Muscle of back (tissue), 11 donors: ENCODE measurements around the gene FILIP1. TPM values are rescaled to one million over a fixed set of nuclear protein-coding genes. Genes with fewer than 3 reads are reported as not detected.
"Not testable (repeated sequence)": the region's sequence is repeated elsewhere in the genome, so short reads cannot be mapped to it uniquely, and the experiment has no call there.

Experiments
- DNase-seq, 3 donors: peaks; one replicate each; pipeline versions ENCODE4 v3.0.0 to v3.0.0-alpha.2; 2013
- polyA plus RNA-seq, 10 donors: library from polyadenylated mRNA; unstranded; fragments of 120-200 nt; gene quantifications; one replicate each; pipeline ENCODE4 v1.2.1, GENCODE V29; 2013; ENCODE audit not compliant: insufficient read length in 10 of 10

The FILIP1 gene
- polyA plus RNA-seq, 10 donors, result 25.2 to 64.5 (median 47.6) TPM

GRCh38 chr6:75450903-75451302, 42.7 kb downstream of the FILIP1 start:
- no peak for DNase-seq

DNA sequence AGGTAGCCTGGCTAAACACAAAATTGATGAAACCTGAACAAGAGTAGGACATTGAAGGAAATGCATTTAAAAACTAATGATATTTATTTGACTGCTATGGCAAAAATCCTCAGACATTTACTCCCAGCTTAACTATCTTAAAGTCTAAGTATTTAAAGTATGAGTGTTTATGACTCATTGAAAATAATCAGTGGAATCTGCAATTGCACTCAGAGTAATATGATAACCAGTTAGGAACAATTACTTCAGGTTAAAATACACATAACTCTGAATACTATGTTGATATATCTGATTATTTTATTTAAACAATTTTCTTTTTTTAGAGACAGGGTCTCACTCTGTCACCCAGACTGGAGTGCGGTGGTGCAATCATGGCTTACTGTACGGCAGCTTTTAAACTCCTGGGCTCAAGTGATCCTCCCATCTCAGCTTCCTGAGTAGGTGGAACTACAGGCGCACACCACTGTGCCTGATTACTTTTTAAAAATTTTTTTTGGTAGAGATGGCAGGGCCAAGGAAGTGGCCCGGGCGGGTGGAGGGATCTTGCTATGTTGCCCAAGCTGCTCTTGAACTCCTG, 43.9 kb downstream of the FILIP1 start:
- DNase-seq, result no peak

DNA sequence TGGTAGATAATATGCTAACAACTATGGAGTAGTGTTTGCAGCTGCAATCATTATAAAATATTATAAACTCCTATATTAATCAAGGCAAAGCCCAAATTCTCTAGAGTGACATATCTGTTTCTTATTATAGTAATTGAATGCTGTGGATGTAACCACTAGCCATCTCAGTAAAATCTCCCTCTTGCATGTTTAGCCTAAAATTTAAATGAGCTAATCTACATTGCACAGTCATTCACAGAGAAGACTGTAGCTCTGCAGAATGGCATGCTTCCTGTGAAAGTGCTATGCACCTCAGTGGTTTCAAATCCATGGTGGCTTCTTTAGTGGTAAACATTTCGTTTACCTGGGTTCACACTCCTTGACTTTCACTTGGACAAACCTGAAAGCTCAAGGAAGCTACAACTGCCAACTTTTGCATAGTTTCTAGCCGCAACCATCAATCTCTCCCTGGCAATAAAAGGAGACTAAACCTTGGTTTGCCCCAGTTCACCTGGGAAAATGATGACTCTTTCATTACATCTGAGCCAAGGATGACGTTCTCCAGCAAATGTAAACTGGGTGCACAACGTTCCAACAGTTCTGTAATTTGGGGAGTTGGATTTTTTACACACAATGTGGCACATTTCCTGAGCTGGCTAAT, 47.2 kb downstream of the FILIP1 start:
- DNase-seq, result no peak

- no peak for DNase-seq
Measured at GRCh38 chr6:75445738-75446137, 47.9 kb downstream of the FILIP1 start.

DNA sequence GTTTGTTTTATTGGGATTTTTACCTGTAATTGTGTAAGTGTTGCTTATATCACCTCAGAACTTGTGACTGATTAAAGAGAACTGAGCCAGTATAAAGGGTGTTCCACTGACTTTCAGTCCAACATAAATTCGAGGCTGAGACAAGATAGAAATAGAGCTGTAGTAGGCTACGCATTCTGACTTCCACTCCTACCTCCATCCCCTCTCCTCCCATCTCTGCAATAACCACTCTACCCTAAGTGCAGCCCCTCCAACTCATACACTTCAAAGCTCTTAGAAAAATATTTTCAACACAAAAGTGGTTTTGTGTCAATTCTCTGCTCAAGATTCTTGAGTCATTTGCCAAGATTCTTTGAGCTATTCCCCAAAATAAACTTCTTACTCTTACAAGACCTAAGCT, 48.7 kb downstream of the FILIP1 start:
- no peak for DNase-seq

DNA sequence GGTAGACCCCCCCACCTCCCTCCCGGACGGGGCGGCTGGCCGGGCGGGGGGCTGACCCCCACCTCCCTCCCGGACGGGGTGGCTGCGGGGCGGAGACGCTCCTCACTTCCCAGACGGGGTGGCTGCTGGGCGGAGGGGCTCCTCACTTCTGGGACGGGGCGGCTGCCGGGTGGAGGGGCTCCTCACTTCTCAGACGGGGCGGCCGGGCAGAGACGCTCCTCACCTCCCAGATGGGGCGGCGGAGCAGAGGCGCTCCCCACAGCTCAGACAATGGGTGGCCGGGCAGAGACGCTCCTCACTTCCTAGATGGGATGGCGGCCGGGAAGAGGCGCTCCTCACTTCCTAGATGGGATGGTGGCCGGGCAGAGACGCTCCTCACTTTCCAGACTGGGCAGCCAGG, 51.7 kb downstream of the FILIP1 start:
- DNase-seq, result not testable (repeated sequence)

GRCh38 chr6:75441479-75441878, 52.1 kb downstream of the FILIP1 start:
- DNase-seq, result not testable (repeated sequence)

DNA sequence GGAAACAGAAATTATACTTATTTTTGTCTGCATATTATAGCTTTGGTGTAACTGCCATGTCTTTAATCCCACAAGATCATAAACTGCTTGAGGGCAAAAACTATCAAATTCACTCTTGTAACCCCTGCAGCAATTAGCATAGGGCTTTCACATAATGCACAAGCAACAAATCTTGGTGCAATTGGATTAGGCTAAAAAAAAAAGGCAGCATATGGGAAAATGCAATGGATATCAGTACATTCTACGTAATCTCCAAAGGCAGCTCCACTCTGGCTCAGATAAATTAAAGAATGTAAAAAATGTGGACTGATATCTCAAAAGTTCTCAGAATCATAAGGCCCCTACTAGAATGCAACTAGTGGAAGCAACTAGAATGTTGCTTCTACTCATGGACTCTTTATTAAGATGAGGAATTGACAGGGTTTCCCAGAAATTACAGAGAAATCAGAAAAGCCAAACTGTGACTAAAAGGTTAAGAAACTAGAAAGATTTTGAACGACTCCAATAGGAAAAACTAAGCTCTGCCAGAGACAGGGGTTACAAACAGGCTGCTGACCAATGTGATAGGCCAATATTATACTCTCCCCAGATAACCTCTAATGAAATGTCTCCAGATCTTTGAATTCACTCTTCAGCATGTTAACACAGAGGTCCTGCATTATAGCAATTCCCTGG, 55.0 kb downstream of the FILIP1 start:
- peak in 2 of 3 donors; percentile 30 to 54 for DNase-seq

- peak in 2 of 3 donors; percentile 51 to 83 for DNase-seq
Measured at GRCh38 chr6:75438013-75438431, 55.6 kb downstream of the FILIP1 start.

DNA sequence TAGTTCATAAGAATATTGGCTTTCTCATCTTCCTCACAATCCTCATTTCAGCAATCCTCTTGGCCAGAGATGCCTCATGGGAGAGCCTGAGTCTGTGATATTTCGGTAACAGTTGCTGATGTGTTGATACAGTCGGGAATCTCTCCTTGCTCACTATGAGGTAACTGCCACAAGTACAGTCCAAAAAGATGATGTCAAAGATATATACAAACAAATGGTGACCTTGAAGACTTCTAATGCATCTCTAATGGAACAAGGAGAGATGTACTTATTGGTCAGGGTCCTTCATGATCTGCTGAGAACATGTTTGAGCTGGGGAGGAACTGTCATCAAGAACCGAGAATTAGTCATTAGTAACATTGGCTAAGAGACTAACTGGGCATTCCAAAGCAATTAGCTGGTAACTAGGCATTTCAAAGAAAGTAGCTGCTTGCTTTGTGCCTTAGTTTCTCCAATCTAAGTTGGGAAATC, 56.1 kb downstream of the FILIP1 start:
- DNase-seq, result peak; percentile 80 to 91 (median 84)

GRCh38 chr6:75436869-75437268, 56.7 kb downstream of the FILIP1 start:
- DNase-seq, result peak in 2 of 3 donors; percentile 81 to 92

GRCh38 chr6:75432809-75433208, 60.8 kb downstream of the FILIP1 start:
- not testable (repeated sequence) for DNase-seq

DNA sequence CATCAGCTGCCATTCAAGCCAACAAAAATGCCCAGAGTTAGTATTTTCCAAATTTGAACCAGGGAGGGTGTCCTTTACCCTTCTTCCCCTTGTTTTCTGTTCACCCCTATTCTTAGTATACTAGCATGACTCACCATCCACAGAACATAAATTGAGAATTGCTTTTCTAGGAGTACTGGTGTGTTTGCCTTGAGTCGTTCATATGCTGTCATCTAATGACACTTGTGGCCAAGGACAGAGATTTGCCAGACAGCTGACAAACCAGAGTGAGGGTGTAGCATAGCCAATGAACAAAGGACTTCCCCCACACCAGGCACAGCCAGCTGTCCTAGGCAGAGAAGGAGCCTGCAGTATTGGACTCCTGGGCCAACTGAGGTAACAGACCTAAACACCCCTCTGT, 62.2 kb downstream of the FILIP1 start:
- DNase-seq, result peak; percentile 69 to 75 (median 74)

DNA sequence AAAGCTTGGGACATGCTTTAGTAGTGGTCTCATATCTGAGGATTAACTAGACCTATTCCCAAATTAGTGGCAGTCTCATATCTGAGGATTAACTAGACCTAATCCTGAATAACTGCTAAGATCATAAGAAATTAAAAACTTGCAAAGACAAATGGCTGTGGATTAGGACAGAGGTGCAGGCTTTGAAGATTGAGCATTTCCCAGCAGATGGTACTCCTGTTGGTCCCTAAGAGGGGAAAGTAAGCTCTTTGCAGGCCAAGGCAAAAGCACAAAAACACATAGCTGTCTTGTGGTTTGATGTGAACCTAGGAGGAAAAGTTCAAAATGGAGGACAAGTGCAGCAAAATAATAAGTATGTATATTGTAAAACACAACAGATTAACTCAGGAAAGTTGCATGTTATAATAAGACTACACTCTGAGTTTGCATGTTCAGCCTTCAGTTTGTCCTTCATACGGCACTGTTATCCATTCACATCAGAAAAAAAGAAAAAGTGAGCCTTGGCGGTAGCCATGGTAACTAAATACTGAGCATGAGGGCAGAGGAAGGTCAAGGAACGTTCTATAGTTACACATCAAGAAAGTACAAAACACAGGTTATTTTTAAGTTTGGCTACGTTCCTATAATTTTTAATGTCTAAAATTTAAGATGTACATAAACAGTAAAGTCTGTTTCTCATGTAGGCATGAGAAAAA, 62.8 kb downstream of the FILIP1 start:
- DNase-seq, result peak in 2 of 3 donors; percentile 63 to 80

- DNase-seq, result peak in 2 of 3 donors; percentile 19 to 52
Measured at GRCh38 chr6:75429061-75429703, 64.4 kb downstream of the FILIP1 start.

- DNase-seq, result no peak
Measured at GRCh38 chr6:75428204-75428603, 65.4 kb downstream of the FILIP1 start.

DNA sequence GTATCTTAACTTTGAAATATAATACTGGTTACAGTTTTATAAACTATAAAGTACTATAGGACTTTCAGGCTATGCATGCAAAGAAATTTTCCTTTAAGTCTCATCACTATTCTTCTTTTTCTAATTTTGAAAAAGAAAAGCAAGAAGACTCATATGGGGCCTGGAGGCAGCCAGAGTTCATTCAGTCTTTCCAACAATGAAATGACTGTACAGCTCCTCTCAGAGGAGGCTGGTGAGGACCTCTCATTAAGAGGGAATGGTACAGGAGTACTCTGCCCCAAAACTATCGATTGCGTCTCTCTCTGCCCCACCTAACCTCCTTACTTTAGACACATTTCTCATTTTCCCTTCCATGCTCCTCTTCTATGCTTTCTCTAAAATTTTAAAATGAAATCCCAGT, 66.3 kb downstream of the FILIP1 start:
- peak in 2 of 3 donors; percentile 24 to 62 for DNase-seq

- DNase-seq, result peak in 1 of 3 donors; percentile 53
Measured at GRCh38 chr6:75424618-75425548, 68.7 kb downstream of the FILIP1 start.

- DNase-seq, result no peak
Measured at GRCh38 chr6:75423386-75423785, 70.2 kb downstream of the FILIP1 start.

DNA sequence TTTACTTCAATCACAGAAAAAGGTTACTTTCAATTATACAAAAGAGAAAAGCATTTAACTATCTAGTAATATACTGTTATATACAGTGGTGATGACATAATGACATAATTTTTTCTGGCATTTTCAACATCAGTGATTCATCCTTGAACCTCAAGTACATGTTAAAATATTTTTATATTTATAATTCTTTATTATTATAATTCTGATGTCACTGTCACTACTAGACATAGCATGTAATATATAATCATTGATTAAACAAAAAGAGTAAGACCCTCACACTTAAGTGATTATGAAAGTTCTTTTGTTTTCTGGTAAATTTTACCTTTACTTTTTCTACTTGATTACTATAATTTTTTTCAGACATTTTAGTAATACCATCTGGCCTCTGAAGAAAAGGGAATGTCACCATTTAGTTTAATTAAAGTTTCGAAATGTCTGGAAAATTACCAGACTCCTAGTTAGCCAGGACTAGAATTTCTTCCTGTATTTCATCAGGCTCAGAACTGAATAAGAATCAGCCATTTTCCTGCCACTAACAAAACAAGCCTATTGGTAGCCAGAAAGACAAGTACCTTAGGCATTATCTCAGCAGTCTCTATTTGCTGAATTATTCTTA, 71.5 kb downstream of the FILIP1 start:
- no peak for DNase-seq
